Measurements from ENCODE around the gene ITGA5.
"Not testable (repeated sequence)": the region's sequence is repeated elsewhere in the genome, so short reads cannot be mapped to it uniquely, and the experiment has no call there.

The ITGA5 gene

GRCh38 chr12:54368709-54369596 lies 50.1 kb downstream of the ITGA5 start:
- peak; percentile 67 for DNase-seq

- DNase-seq: no peak
These were observed 50.9 kb downstream of the ITGA5 start for GRCh38 chr12:54368025-54368708.

DNA sequence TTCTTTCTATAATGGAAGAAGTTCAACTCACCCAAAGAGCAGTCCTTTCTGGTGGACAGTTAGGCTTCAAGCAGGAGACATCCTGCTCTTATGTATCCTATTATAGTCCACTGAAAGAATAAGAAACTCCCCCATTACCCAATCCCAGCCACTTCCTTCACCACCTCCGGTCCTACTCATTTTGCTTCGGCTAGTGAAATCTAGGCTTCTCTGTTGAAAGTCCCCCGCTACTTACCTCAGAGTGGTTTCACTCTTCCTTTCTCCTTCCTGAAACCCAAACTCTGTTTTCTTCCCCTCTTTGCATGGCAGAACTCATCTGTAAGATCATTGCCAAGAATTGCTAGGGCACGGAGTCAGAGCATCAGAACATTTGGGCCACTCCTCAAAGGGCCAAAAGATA lies 54.7 kb downstream of the ITGA5 start, which contains the start of gene GPR84:
TSS of gene GPR84 (minus strand) at position 74 of the 400 bp plus-strand sequence. CDS start 635 bp downstream, outside the sequence.
- no peak for DNase-seq

- DNase-seq: no peak
These were observed 55.4 kb downstream of the ITGA5 start for GRCh38 chr12:54363618-54364017.

DNA sequence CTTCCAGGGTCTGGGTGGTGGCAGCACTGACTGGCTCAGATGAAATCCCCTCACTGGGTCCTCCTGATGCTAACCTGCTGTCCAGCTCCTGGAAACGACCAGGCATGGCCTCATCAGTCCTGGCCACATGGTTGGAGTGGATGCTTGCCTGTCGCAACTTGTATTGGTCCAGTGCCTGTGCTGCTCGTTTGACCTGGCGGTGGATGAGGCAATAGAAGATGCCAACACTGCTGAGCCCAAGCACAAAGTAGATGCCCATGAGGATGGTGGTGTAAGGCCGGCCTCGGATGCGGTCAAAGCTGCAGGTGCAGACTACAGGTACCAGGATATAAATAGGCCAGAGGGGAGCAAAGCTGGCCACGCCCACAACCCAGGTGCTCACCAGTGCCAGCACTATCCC lies 56.0 kb downstream of the ITGA5 start:
- no peak for DNase-seq

- DNase-seq: peak; percentile 58
These were observed 58.2 kb downstream of the ITGA5 start for GRCh38 chr12:54360717-54361456.

DNA sequence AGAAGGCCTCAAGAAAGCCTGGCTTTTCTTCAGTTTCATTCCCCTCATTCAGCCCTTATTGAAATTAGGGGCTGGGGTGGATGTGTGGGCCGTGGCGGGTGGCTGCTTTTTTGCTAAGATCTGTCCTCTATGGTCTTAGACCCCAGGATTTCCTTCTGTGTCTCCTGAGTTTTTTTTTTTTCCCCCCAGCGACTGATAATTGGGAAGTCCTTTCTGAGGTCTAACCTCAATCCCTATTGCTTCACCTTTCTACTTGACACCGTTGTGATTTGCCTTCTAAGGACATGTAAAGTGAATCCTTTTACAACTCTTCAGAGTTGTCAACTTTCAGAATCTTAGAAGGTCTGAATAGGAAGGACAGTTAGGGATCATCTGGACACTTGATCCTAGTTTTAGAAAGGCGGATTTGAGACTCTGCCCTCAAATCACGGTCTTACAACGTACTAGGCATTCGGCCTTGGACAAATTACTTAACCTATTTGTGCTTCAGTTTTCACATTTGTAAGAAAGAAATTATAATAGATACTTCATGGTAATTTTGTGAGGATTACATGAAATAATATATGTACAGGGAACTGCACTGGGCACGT lies 59.2 kb downstream of the ITGA5 start:
- DNase-seq: no peak

DNA sequence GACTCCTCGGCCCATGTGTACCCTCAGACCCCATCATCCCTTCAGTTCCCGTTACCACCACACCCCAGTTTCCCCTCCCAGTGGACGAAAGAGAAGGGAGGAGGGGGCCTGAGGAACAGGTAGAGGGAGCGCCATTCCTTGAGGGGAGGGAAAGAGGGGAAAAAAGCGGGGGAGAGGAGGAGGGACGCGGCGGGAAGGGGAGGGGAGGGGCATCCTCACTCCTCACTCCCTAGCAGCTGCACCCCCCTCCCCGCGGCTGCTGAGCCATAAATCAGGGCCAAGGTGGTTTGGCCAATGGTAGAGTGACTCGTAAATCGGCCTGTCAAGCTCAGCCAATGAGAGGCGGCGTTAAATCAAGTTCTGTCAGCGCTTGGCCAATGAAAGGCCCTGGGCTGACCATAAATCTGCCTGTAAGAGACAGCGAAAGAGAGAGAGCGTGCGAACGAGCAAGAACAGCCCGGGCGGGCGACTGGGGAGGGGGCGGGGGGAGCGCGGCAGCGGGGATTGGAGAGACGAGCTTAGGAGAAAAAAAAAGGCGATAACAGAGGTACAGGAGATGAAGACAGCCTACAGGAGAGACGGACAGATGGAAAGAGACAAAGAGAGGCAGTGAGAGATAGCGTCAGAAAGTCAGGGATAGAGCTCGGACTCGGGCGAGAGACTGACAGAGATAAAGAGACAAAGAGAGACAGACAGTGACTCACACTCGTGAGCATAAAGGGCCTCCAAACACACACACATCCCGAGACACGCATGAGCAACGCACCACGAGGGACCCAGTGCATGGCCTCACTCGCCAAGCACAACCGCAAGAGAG lies 59.9 kb downstream of the ITGA5 start:
- peak; percentile 97 for DNase-seq

DNA sequence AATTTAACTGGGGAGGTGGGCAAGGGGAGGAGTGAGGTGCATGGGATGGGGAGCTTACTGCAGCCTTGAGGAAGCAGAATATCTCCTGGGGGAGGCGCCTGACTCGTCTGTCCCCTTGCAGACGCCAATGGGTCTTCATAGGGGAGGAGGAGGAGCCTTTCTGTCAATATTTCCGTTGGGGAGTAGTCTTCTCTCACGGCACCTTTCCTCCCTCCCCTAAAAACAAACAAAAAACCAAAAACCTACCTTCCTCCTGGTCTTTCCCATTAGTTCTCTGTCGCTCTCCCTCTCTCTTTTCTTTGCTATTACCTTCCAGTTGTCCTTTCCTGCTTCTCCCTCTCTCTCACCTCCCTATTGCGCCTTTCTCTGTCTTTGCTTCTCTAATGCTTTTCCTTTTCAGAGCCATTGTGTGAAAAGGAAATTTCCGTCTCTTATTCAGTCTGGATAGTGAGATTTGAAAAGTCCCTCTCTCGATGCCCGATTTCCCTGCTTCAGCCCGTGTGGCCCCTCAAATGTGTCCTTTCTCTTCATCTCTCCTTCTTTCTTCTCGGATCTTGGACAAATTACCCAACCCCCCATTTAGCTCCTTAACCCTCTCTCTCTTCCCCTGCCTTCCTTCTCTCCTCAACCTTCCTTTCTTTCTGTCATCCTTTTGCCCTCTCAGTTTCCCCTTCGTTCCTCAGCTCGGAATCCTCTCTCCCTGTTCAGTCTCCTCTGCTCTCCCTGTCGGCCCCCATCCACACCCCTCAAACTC lies 60.7 kb downstream of the ITGA5 start:
- DNase-seq: peak; percentile 38

GRCh38 chr12:54357506-54358190 lies 61.4 kb downstream of the ITGA5 start:
- no peak for DNase-seq

DNA sequence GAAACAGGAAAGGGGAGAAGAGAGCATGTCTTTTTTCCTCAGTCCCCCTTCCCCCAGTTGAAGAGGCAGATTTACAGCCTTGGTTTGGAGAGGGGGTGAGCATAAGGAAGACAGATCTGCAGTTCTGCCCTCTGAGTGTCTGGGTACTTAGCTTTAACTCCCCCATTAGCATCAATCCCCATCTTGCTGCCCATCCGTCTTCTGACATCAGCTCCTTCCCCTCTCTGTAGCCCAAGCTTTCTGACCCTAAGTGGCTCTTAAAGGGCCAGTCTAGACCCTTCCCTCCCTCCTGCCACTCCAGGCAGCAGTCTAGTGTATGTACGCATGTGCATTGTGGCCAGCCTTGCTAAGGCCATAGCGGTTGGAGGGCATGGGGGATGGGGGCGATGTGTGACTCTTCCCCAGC lies 62.1 kb downstream of the ITGA5 start:
- DNase-seq: peak; percentile 31

DNA sequence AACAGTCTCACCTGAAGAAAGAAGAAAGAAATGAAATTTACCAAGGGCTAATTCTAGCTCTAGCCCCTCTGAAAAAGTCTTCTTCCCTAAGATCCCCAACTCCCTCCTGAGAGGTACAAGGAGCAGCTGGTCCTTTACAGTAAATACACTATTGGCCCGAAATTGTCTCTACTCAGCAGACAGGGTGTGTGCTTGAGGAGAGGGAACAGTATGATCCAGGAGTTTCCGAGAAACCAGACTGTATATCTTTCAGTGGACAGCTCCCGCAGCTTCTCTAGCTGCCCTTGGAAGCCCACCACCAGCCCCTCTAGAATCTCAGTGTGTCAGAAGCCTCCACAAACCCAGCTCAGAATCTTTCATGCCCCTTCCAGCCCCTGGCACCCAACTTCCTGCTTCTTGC lies 62.8 kb downstream of the ITGA5 start:
- no peak for DNase-seq

- no peak for DNase-seq
These were observed 63.8 kb downstream of the ITGA5 start for GRCh38 chr12:54355104-54355815.

- not testable (repeated sequence) for DNase-seq
These were observed 64.8 kb downstream of the ITGA5 start for GRCh38 chr12:54354271-54354670.

GRCh38 chr12:54352891-54353874 lies 65.9 kb downstream of the ITGA5 start:
- peak; percentile 64 for DNase-seq

GRCh38 chr12:54352022-54352531 lies 67.0 kb downstream of the ITGA5 start:
- peak; percentile 58 for DNase-seq

DNA sequence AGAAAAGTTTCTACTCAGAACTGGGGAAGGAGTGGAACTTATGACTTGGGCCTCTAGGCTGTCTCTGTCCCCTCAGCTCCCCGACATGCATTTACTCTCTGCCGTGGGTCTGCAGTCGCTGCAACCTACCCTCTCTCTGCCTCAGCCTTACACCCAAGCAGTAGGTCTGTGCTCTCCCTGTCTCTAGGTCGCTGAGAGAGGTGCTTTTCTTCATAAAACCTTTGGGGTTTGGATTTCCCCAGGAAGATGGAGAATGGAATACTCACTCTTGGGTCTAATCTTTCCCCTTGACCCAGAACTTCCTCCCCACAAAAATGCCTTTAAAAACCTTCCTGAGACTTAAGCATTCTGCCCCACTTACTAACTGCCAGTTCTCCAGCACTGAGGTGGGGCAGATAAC lies 67.7 kb downstream of the ITGA5 start:
- DNase-seq: no peak

DNA sequence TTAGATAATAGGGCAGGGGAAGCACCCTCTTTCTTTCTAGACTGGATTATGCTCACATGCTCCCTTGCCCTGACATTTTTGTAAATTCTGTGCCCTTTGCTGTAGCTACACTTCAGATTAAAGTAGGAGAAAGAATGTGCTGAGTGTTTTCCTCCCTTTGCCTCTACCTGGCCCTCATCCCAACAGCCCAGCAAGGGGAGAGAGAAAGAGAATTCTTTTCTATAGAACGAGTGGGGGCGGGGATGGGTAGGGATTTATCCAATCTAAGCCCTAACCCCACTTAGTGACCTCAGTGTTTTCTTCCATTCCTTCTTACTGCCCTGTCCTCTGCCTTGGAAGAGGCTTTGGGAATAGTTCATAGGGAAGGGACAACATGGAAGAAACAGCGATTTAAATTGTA lies 68.3 kb downstream of the ITGA5 start:
- DNase-seq: no peak

Data from NCI-H187 treated with DMSO at 0.1 percent for 48 hours (cell line).